NCI-H2171 (cell line): Measurements from ENCODE around the gene TMEM100.

Experiments
- DNase-seq: peaks from one replicate; lab custom pipeline; 2025; lab: John Stamatoyannopoulos, UW

Gene TMEM100

DNA sequence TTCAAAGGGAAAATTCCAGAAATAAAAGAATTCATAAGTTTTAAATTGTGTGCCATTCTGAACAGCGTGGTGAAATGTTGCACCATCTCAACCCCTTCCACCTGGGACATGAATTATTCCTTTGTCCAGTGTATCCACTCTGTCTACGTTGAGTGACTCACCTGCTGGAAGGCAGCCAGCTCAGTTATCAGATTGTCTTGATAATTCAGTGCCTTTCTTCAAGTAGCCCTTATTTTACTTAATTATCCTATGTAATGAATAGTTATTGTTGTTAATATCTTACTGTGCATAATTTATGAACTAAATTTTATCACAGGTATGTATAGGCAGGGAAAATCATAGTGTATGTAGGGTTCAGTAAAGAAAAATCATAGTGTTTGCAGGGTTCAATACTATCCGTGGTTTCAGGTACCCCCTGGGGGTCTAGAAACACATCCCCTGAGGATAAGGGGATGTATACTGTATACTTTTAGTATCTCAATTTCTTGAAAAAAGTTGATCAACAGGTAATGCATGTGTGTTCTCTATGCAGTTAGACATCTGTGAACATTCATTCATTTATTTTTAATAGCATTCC lies 20.5 kb upstream of the TMEM100 start:
- no peak for DNase-seq

DNA sequence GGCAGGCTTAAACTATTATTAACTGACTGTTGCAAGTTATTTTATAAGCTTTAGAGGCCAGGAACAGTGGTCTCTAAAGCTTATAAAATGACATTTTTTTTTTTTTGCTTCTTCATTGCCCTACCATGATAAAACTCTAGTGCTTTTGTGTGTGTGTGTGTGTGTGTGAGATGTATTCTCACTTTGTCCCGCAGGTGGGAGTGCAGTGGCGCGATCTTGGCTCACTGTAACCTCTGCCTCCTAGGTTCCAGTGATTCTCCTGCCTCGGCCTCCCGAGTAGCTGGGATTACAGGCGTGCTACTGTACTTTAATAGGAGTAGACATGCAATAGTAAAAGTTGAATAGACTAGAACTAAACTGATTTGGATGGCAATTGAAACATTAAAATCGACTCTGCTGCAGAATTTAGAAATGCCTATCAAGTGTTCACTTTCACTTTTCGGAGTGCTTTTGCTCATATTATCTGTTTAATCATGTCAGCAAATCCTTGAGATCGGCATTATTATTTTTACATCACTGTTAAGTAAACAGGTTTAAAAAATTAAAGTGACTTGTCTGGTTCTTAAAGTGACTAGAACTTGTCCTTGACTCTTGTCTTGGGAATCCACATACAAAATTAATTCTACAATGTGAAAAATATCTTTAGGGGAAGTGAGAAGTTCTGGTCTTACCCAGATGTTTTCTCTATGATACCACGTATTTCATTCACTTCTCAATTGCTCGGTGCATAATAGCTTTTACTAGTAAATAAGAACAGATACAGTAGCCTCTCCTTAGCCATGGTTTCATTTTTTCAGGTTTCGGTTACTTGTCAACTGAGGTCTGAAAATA lies 19.8 kb upstream of the TMEM100 start:
- DNase-seq = no peak

GRCh38 chr17:55741356-55741700 lies 18.7 kb upstream of the TMEM100 start:
- DNase-seq = no peak

DNA sequence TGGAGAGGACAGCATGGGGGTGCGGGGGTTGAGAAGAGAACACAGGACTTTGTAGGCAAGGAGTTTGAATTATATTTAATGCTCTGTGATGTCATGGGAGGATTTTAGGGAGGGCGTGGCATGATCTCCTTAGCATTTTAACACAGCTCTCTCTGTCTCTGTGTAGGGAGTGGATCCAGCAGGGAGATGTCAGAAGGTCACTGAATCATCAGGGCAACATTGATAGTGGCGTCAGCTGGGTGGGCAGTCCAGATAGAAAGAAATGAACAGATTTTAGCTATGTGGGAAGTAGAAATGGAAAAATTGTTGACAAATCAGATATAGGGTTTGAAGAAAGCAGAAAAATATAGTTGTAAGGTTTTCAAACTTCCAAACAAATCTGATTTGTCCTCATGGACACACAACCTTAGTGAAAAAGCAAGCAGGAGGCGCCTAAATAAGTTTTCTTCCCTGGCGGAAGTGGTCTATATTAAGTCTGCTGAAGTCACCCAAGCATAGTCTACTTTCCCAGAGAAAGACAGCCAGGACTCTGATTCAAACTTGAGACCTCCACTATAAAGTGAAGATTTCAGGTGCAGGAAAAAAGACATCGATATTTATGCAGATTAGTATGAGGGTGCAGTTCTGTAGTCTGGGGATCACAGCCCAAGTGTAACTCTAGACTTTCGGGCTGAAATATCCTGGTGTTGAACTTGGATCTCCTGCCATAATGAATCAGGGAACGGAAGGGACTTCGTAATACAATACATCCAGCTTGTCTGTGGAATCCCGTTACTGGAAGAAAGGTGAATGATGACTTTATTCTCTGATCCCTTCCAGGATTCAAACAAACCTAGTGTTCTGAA lies 18.1 kb upstream of the TMEM100 start:
- no peak for DNase-seq

- DNase-seq = no peak
Measured at GRCh38 chr17:55737976-55738501, 15.4 kb upstream of the TMEM100 start.

DNA sequence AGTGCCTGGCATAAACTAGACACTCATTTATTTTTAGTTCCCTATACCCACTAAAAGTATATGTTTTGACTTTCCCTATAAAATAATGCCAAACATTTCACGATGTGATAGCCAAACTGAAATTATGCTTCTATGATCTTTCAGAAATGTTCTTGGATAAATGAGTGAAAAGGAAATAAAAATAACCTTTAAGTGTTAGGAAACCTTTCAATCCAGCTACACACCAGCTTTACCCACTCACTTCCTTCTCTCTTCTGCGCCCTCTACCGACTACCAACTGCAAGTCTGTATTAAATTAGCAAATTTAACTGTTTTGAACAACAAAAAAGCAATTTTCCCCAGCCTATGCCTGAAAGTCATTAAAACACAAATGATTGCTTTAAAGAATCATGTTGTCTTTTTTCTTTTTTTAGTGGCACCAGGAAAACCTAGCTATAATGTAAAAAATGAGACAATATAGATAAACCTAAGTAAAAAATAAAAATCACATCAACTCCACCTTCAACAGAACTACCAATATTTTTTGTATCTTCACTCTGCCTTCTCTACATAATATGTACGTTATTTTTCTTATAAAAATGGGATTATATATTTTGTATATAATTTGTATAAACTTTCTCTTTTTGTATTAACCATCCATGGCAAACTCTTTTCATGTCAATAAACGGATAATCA lies 13.2 kb upstream of the TMEM100 start:
- peak; percentile 15 for DNase-seq

- no peak for DNase-seq
Measured at GRCh38 chr17:55734128-55734781, 11.6 kb upstream of the TMEM100 start.

- no peak for DNase-seq
Measured at GRCh38 chr17:55731586-55732250, 9.1 kb upstream of the TMEM100 start.

DNA sequence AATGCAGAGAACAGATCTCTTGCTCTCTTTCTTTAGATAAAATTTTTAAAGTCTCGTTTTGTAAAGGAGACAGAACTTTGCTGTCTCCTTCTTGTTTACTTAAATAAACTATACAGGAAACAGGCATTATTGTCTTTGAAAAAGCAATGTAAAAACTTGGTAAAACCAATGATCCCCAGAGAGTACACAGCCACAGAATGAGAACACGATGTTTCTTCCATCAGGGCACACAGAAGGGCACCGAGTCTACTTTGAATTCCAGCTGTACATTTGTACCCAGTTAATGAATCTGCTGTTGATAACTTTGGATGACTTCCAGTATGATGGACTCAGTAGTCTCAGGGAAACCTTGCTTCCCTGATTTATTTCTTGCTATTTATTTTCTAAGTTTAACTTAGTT lies 8.1 kb upstream of the TMEM100 start:
- no peak for DNase-seq

GRCh38 chr17:55730380-55730779 lies 7.7 kb upstream of the TMEM100 start:
- DNase-seq = no peak

GRCh38 chr17:55729484-55729883 lies 6.8 kb upstream of the TMEM100 start:
- DNase-seq = no peak

DNA sequence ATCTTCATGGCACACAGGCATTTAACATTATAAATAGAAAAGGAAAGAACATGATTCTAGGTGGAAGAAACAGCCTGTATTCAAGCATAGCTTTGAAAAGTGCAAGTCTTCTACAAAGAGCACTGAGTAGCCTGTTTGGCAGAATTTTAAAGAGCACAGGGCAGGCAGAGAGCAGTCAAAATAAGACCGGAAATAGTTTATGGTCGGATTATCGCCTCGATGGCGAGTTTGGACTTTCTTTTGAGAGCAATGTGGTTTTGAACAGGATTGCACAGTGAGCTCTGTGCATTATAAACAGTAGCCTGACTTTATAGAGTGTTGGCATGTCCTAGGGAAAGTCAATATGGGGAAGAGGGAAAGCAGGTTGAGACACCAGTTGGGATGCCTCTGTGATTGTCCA lies 6.2 kb upstream of the TMEM100 start:
- no peak for DNase-seq

DNA sequence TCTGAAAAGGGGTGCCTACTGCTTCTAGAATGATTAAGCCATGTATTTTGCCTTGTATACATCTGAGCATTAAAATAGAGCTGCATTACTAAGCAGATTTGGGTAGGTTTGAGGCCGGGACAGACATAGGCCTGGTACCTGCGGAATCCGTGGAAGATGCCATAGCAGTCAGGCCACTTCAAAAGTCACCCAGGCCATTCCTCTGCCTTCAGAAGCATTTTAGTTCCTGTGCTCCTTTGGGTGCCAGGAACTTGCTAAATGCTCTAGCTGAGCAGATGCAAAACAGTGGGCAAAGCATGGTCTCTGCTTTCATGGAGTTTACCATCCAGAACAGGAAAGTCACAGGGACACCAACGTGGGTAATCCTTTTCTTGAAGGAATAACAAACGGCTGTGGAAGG lies 5.7 kb upstream of the TMEM100 start:
- no peak for DNase-seq

DNA sequence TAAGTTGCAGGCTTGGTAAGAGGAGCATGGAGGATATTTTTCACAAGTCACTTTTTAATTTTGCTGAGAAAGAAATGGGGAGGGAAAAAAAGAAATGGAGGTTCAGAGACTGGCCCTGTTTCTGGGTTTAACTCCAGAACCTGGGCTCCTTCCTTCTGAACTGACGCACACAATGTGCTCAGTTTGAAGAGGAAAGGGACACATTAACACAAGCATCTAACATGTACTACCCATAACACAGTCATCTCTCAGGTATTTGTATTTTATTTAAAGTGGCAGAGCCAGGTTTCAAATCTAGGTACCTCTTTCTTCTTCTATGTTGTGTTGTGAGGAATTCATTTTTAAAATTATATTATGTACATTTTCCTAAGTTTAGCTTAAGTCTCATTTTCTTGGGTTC lies 5.3 kb upstream of the TMEM100 start:
- no peak for DNase-seq

- DNase-seq = no peak
Measured at GRCh38 chr17:55727275-55727674, 4.6 kb upstream of the TMEM100 start.

DNA sequence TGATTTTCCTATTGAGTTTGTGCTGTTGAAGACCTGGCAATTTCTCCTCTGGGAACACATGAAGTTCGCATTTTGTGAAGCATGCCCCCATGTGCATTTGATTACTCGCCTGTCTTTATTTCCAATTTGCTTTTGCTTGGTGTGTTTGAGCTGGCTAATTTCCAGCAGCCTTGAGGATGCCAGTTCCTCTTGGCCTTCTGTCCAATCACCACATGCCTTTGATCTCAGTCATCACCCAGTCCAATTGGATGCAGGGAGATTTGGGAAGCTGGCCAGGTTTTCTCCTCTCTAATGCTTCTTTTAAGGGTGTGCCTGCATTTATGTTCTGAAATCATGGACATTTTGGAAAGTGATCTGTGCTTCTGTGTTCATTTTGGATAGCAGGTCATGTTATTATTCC lies 3.8 kb upstream of the TMEM100 start:
- DNase-seq = no peak

GRCh38 chr17:55723488-55723848 lies 804 bp upstream of the TMEM100 start:
- no peak for DNase-seq

- DNase-seq = no peak
Measured at GRCh38 chr17:55722016-55722736, 488 bp downstream of the TMEM100 start.

DNA sequence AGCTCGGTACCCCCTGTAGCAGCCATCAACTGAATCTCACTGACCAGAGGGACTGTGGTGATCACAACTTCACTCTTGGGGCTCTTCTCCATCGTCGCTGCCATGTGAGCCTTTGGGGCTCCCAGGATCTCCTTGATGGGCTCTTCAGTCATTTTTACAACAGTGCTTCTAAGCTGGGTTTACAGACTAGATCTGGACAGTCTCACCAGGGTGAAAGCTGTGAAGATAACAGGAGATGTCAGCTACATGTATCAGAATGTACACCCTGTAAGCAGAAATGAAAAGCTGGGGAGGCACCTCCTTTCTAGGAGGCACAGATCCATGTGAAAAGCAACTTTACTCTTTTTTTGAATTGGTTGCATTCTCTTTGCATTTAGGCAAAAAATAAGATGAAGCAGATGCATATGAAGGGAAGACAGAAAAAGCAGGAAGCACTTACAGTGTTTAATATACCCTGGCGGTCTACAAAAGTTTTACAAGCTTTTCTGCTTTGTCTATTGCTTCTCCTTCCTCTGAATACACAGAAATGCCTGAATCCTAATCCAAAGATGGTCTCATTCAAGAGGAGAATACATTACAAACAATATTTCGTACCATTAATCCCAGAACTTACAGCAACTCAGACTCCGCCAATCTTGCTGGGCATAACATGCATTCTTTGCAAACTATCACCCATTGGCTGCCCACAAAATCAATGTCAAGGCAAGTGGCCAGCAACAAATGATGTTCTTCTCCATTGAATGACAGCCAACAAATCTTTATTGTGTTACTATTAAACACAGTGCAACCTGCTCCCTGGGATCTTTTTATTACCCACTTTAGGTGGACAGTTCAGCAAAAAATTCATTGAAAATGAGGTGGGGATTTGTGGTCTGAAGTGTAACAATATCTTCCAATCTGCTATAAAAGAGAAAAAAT lies 1.5 kb downstream of the TMEM100 start:
- DNase-seq = no peak
